ENCODE measurements around the gene RNF145. TPM values are rescaled to one million over a fixed set of nuclear protein-coding genes. Genes with fewer than 3 reads are reported as not detected.

Gene RNF145
- total and polyA plus RNA-seq, 2 of the 13 experiments (the other 11 are each of a cell fraction or from before 2014, with no cell fraction given) = 24.6 TPM

GRCh38 chr5:159209438-159210209 is at the start of gene RNF145 (continued):
- TF ChIP-seq, protein P1, sequence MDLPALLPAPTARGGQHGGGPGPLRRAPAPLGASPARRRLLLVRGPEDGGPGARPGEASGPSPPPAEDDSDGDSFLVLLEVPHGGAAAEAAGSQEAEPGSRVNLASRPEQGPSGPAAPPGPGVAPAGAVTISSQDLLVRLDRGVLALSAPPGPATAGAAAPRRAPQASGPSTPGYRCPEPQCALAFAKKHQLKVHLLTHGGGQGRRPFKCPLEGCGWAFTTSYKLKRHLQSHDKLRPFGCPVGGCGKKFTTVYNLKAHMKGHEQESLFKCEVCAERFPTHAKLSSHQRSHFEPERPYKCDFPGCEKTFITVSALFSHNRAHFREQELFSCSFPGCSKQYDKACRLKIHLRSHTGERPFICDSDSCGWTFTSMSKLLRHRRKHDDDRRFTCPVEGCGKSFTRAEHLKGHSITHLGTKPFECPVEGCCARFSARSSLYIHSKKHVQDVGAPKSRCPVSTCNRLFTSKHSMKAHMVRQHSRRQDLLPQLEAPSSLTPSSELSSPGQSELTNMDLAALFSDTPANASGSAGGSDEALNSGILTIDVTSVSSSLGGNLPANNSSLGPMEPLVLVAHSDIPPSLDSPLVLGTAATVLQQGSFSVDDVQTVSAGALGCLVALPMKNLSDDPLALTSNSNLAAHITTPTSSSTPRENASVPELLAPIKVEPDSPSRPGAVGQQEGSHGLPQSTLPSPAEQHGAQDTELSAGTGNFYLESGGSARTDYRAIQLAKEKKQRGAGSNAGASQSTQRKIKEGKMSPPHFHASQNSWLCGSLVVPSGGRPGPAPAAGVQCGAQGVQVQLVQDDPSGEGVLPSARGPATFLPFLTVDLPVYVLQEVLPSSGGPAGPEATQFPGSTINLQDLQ (CRISPR knock-in tag; IDR thresholded peaks at IDR 0.05) = peak; percentile 91
- no peak for TF ChIP-seq SP2 (CRISPR knock-in tag; IDR thresholded peaks at IDR 0.05)
- TF ChIP-seq, protein P2, sequence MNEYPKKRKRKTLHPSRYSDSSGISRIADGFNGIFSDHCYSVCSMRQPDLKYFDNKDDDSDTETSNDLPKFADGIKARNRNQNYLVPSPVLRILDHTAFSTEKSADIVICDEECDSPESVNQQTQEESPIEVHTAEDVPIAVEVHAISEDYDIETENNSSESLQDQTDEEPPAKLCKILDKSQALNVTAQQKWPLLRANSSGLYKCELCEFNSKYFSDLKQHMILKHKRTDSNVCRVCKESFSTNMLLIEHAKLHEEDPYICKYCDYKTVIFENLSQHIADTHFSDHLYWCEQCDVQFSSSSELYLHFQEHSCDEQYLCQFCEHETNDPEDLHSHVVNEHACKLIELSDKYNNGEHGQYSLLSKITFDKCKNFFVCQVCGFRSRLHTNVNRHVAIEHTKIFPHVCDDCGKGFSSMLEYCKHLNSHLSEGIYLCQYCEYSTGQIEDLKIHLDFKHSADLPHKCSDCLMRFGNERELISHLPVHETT (CRISPR knock-in tag; conservative IDR thresholded peaks at IDR 0.05) = 0 out of 2 replicates have a peak, but pooled peaks have one; percentile 27
- TF ChIP-seq NFRKB (IDR thresholded peaks at IDR 0.05) = no peak
- TF ChIP-seq ZNF704 (CRISPR knock-in tag; IDR thresholded peaks at IDR 0.05; ENCODE audit: borderline replicate concordance) = peak; percentile 97
- no peak for TF ChIP-seq U2AF2 (IDR thresholded peaks at IDR 0.05; ENCODE audit: low read depth, low read length)
- TF ChIP-seq ZNF703 (CRISPR knock-in tag; IDR thresholded peaks at IDR 0.05; ENCODE audit: borderline replicate concordance) = no peak
- TF ChIP-seq YEATS4 (CRISPR knock-in tag; IDR thresholded peaks at IDR 0.05; ENCODE audit: borderline replicate concordance) = peak; percentile 98
- TF ChIP-seq RFX3 (CRISPR knock-in tag; IDR thresholded peaks at IDR 0.05) = no peak
- TF ChIP-seq, protein P3, sequence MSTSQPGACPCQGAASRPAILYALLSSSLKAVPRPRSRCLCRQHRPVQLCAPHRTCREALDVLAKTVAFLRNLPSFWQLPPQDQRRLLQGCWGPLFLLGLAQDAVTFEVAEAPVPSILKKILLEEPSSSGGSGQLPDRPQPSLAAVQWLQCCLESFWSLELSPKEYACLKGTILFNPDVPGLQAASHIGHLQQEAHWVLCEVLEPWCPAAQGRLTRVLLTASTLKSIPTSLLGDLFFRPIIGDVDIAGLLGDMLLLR (CRISPR knock-in tag; IDR thresholded peaks at IDR 0.05) = peak; percentile 95
- no peak for TF ChIP-seq CCAR2 (optimal IDR thresholded peaks at IDR 0.05; ENCODE audit: low read depth, low read length)
- TF ChIP-seq PLSCR1 (CRISPR knock-in tag; IDR thresholded peaks at IDR 0.05; ENCODE audit: borderline replicate concordance) = no peak
- TF ChIP-seq RARA (CRISPR knock-in tag; IDR thresholded peaks at IDR 0.05) = no peak
- TF ChIP-seq, protein P4, sequence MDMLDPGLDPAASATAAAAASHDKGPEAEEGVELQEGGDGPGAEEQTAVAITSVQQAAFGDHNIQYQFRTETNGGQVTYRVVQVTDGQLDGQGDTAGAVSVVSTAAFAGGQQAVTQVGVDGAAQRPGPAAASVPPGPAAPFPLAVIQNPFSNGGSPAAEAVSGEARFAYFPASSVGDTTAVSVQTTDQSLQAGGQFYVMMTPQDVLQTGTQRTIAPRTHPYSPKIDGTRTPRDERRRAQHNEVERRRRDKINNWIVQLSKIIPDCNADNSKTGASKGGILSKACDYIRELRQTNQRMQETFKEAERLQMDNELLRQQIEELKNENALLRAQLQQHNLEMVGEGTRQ (IDR thresholded peaks at IDR 0.05; ENCODE audit: low read depth, low read length) = peak; percentile 40; the same call in 1 of the 2 replicates
- TF ChIP-seq, protein P4 (CRISPR knock-in tag; IDR thresholded peaks at IDR 0.05; ENCODE audit: borderline replicate concordance) = no peak
- TF ChIP-seq IRF2 (CRISPR knock-in tag; IDR thresholded peaks at IDR 0.05) = peak; percentile 32; the same call in 1 of the 2 replicates
- no peak; the same call in 1 of the 2 replicates for TF ChIP-seq GTF3A (CRISPR knock-in tag; conservative IDR thresholded peaks at IDR 0.05)
- TF ChIP-seq CC2D1A (CRISPR knock-in tag; IDR thresholded peaks at IDR 0.05) = no peak
- TF ChIP-seq HNRNPH1 (optimal IDR thresholded peaks at IDR 0.05; ENCODE audit: low read depth, low read length) = no peak
- 0 out of 2 replicates have a peak, but pooled peaks have one; percentile 39 for TF ChIP-seq ZNF552 (CRISPR knock-in tag; IDR thresholded peaks at IDR 0.05; ENCODE audit: borderline replicate concordance)
- 0 out of 2 replicates have a peak, but pooled peaks have one; percentile 33 for TF ChIP-seq ZSCAN12 (CRISPR knock-in tag; IDR thresholded peaks at IDR 0.05)

Measured in HepG2 (cell line).